Measurements from ENCODE around the gene SDSL.

SDSL gene

GRCh38 chr12:113396828-113397496, 25.2 kb upstream of the SDSL start:
- DNase-seq = no peak

GRCh38 chr12:113397497-113398197, 24.5 kb upstream of the SDSL start:
- DNase-seq = no peak

GRCh38 chr12:113398346-113399290, 23.6 kb upstream of the SDSL start:
- no peak for DNase-seq

GRCh38 chr12:113399490-113399889, 22.7 kb upstream of the SDSL start:
- no peak for DNase-seq

GRCh38 chr12:113400362-113400761, 21.8 kb upstream of the SDSL start:
- DNase-seq = no peak

GRCh38 chr12:113401066-113402000, 20.8 kb upstream of the SDSL start:
- no peak for DNase-seq

GRCh38 chr12:113402586-113403260, 19.5 kb upstream of the SDSL start:
- DNase-seq = no peak

- no peak for DNase-seq
Measured at GRCh38 chr12:113403435-113404415, 18.5 kb upstream of the SDSL start, which contains the start of gene SDS. SDS (minus strand) TSS chr12:113403887; CDS start chr12:113399708, 4,179 bp downstream.

GRCh38 chr12:113405694-113406093, 16.5 kb upstream of the SDSL start:
- no peak for DNase-seq

GRCh38 chr12:113407931-113408600, 14.1 kb upstream of the SDSL start:
- DNase-seq = no peak

- DNase-seq = no peak
Measured at GRCh38 chr12:113408756-113409298, 13.4 kb upstream of the SDSL start.

GRCh38 chr12:113409462-113410124, 12.6 kb upstream of the SDSL start:
- DNase-seq = no peak

GRCh38 chr12:113413488-113413939, 8.7 kb upstream of the SDSL start:
- no peak for DNase-seq

GRCh38 chr12:113414519-113415038, 7.6 kb upstream of the SDSL start:
- DNase-seq = no peak

- no peak for DNase-seq
Measured at GRCh38 chr12:113416091-113416754, 6.0 kb upstream of the SDSL start.

- DNase-seq = no peak
Measured at GRCh38 chr12:113418213-113418879, 3.8 kb upstream of the SDSL start.

GRCh38 chr12:113420996-113421595, 1.1 kb upstream of the SDSL start:
- DNase-seq = no peak

Data from stimulated activated CD4-positive, alpha-beta T cell treated with anti-CD3 and anti-CD28 coated beads, Interleukin-4, amount 100 ng/mL, for 4 hours (primary cell).